Anterior cingulate cortex (tissue), 58 donors: ENCODE measurements around the gene FAHD1.

Source experiments
- DNase-seq, 58 donors: peaks; one replicate each; lab custom pipeline; 2025; lab: John Stamatoyannopoulos, UW

The FAHD1 gene

GRCh38 chr16:1812732-1813163 lies 14.3 kb upstream of the FAHD1 start:
- DNase-seq: peak in 47 of 58 donors; percentile 4 to 80 (median 39)

GRCh38 chr16:1815461-1815860 lies 11.5 kb upstream of the FAHD1 start:
- DNase-seq: no peak

- DNase-seq: no peak
These were observed 10.4 kb upstream of the FAHD1 start for GRCh38 chr16:1816396-1817275.

- DNase-seq: no peak
These were observed 9.8 kb upstream of the FAHD1 start for GRCh38 chr16:1817276-1817589.

- no peak for DNase-seq
These were observed 9.3 kb upstream of the FAHD1 start for GRCh38 chr16:1817716-1818115.

- DNase-seq: no peak
These were observed 8.7 kb upstream of the FAHD1 start for GRCh38 chr16:1818204-1818872.

GRCh38 chr16:1818873-1819525 lies 8.0 kb upstream of the FAHD1 start:
- DNase-seq: no peak

- no peak for DNase-seq
These were observed 7.4 kb upstream of the FAHD1 start for GRCh38 chr16:1819611-1820010.

- no peak for DNase-seq
These were observed 6.7 kb upstream of the FAHD1 start for GRCh38 chr16:1820096-1820945.

- no peak for DNase-seq
These were observed 6.1 kb upstream of the FAHD1 start for GRCh38 chr16:1820946-1821290.

- DNase-seq: no peak
These were observed 5.0 kb upstream of the FAHD1 start for GRCh38 chr16:1821861-1822611.

GRCh38 chr16:1822801-1823200 lies 4.2 kb upstream of the FAHD1 start:
- no peak for DNase-seq

GRCh38 chr16:1823821-1824220 lies 3.2 kb upstream of the FAHD1 start:
- peak in 43 of 58 donors; percentile 7 to 83 (median 34) for DNase-seq

GRCh38 chr16:1825381-1825863 lies 1.6 kb upstream of the FAHD1 start:
- DNase-seq: no peak

GRCh38 chr16:1825864-1826690 lies 929 bp upstream of the FAHD1 start:
- DNase-seq: peak in 15 of 58 donors; percentile 54 to 74 (median 59)

- no peak for DNase-seq
These were observed 1.8 kb downstream of the FAHD1 start for GRCh38 chr16:1828645-1829410.

- DNase-seq: no peak
These were observed 3.2 kb downstream of the FAHD1 start for GRCh38 chr16:1830213-1830612.
